Activated CD8-positive, alpha-beta memory T cell treated with anti-CD3 and anti-CD28 coated beads for 36 hours (primary cell): ENCODE data around the gene NOP10. TPM values are rescaled to one million over a fixed set of nuclear protein-coding genes. Genes with fewer than 3 reads are reported as not detected.
"Not testable (repeated sequence)": the region's sequence is repeated elsewhere in the genome, so short reads cannot be mapped to it uniquely, and the experiment has no call there.

Experiments used
- CTCF ChIA-PET: fragments of 350-600 bp; sonication (Branson Sonifier 250); formaldehyde crosslinking; loops from one replicate; lab custom pipeline; 2021; ENCODE audit warnings: antibody characterized with exemption; lab: Charles Lee
- POLR2A ChIA-PET: fragments of 350-600 bp; sonication (Branson Sonifier 250); formaldehyde crosslinking; loops from one replicate; lab custom pipeline; 2021; ENCODE audit warnings: antibody characterized with exemption; lab: Charles Lee
- total RNA-seq, 2 experiments: library from RNA; stranded (reverse); gene quantifications; one replicate each; pipeline ENCODE4 v1.2.3, GENCODE V29; 2021

The NOP10 gene
- total RNA-seq, 2 experiments from 2014 or later, result 311 to 328 TPM

DNA sequence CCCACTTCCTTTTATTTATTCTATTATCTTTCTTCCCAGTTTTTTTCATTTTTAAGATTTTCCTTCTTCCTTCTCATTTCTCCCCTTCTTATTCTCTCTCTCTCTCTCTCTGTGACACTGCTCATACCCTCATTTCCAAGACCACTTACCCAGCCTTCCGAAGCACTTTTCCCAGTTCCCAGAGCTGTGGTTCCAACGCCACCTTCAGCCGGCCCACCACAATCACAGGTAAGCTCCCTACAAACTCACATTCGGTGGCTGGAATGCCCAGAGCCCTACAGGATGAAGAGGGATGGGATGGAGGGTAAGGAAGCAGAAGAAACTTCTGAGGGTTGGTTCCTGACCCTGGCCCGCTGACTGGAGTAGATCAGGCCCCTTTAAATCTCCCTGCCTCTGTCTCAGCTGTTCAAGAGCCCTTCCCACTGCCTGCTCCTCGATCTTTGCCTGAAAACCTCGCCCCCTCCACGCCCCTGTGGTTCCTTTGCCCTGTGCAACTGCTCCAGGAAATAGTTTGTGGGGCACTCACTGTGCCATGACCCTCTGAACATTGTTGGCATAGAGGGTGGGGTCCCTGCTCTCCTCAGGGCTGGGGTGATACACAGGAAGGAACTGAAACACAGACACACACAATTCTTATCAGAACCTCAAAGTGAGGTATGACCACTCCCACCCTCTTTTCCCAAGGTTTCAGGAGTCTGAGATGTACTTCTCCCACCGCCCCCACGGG lies 19.3 kb upstream of the NOP10 start:
- CTCF ChIA-PET, result no interaction called here

DNA sequence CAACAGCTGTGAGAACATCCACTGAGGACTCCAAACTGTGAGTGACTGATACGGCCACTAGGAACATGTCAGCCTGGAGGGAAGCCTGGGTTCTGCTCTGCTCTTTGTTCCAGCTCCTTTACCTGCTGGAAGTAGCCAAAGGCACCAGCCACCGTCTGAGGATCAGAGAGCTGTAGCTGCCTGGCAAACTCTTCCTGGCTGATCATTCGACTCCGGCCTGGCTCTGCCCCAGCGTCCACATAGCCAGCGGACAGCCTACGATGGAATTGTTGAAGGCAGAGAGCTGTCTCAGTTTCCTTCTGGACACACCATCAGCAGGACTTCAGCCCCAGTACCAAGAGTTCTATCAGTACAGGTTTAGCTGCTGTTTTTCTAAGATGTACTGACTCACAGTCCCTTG lies 18.3 kb upstream of the NOP10 start:
- CTCF ChIA-PET, result interaction anchor here (0.5 to 1.3 kb wide), 3 partner anchors 13 to 1740 kb away, joined by 3 read pairs; partner anchors contain the start of genes NOP10 and NUTM1
- POLR2A ChIA-PET, result no interaction called here

More for the DNA sequence above, 19.3 kb upstream of the NOP10 start:
- POLR2A ChIA-PET, result no interaction called here

DNA sequence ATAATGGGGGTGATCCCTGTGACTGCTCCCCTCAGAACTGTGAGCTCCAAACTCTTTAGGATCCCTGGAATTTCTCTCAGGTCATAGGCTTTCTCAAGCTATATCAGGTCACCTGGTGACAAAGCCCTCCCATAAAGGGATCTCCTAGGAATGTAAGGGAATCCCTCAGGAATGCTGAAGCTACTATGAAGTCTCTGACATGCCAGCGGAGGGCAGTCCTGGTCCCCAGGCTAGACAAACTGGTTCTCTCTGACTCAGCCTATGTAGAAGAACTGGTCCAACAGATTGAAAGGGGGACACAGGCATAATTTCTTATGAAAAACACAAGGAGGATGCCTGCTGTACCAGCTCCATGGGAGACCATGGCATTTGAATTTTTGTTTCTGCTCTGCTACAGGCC lies 17.4 kb upstream of the NOP10 start:
- ChIA-PET CTCF (interaction anchor here (1.1 to 1.3 kb wide), 2 partner anchors 14 to 17 kb away, joined by 3 read pairs; partner anchors contain the start of genes NOP10 and NUTM1), POLR2A (no interaction called here)

DNA sequence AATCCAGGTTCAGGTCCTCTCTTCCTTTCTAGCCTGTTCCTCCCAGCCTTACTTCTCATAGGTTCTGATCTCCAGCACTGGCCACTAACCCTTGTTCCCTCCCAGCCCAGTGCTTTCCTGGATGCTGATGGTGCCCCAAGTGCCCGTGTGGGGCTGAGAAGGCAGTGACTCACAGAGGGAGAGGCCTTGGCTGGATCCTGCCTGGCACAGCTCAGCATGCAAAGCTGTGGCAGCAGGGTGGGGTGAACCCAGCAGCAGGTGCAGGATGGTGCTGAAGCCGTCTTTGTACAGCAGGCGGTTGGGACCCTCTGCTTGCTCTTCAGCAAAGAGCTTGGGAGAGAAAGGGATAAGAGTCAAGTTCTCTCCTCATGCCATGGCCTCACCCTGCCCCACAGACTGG lies 16.5 kb upstream of the NOP10 start:
- ChIA-PET POLR2A (no interaction called here), CTCF (no interaction called here)

DNA sequence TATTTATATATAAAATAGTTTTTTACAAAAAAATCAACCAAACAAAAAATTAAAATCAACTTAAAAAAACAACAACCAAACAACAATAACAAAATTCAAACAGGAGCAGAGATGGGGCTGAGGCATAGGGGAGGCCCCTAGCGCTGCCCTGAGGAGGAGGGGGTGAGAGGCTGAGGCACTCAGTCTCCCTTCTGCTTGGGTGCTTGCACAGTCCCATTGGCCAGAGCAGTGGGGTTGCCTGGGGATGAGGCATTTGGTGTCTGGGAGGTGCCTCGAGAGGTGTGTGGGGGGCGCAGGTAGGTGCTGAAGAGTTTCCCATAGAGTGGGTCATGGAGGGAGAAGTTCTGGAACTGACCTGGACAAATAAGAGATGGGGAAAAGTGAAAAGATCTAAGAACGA lies 16.0 kb upstream of the NOP10 start:
- ChIA-PET CTCF (interaction anchor here (1.5 kb wide), 2 partner anchors 9 to 15 kb away, joined by 3 to 9 read pairs; partner anchors contain the start of gene LPCAT4), POLR2A (no interaction called here)

DNA sequence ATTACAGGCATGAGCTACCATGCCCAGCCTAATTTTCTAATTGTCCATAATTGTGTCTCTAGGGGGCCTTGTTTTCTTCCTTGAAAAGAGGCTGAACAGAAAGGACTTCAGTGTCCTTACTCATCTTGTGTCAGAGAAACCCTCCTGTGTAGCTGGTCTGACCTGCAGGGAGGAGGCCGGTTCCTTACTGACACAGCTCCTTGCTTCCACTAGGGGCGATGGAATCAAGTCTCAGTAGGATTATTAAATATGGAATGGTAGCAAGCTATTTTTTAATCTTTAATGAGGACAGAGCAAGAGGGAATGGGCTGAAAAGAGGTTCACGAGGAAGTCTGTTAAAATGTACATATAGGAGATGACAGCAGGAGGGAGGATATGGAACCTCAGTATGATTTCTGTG lies 15.4 kb upstream of the NOP10 start:
- CTCF ChIA-PET, result interaction anchor here (0.6 to 1.5 kb wide), 4 partner anchors 8 to 148 kb away, joined by 3 to 9 read pairs (median 3); partner anchors contain the start of genes KATNBL1 and LPCAT4
- POLR2A ChIA-PET, result interaction anchor here (0.7 kb wide), 1 partner anchor 128 kb away, joined by 3 read pairs; no protein-coding TSS in a partner anchor

DNA sequence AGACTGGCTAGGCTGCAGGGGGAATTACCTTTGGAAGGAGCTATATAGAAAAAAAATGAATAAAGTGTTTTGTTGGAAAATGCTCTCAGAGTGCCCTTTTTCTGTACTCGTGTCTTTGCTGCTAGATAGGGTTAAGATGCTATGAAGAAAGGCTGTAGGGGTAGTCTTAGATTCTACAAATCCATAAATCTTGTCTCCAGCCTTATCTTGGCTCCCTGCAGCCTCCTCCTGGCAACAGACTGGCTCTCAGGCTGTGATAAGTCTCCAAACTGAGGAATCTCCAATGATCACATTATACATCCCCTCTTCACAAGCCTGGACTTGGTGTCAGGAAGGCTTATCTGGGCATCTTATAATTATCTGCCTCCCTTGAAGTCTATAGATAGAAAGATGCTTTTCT lies 14.7 kb upstream of the NOP10 start:
- ChIA-PET CTCF (interaction anchor here (0.6 to 1.5 kb wide), 4 partner anchors 9 to 80 kb away, joined by 3 to 9 read pairs (median 3); partner anchors contain the start of gene LPCAT4), POLR2A (no interaction called here)

DNA sequence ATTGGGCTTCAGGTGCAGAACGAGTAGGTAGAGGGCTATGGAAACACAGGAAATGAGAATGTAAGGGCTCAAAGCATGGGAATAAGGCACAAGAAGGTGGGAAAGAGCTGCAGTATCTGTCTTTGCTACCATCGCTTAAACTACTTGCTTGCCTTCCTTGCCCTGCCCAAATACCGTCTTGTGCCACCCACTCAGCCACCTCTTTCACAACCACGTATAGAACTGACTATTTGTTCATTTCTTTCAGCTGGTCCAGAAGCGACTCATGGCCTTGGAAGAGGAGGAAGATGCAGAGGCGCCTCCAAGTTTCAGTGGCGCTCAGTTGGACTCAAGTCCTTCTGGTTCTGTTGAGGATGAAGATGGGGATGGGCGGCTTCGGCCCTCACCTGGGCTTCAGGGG lies 12.3 kb upstream of the NOP10 start:
- CTCF ChIA-PET, result interaction anchor here (1.5 to 2.2 kb wide), 2 partner anchors 12 kb away, joined by 3 to 7 read pairs; partner anchors contain the start of genes LPCAT4, NOP10 and NUTM1
- POLR2A ChIA-PET, result no interaction called here

DNA sequence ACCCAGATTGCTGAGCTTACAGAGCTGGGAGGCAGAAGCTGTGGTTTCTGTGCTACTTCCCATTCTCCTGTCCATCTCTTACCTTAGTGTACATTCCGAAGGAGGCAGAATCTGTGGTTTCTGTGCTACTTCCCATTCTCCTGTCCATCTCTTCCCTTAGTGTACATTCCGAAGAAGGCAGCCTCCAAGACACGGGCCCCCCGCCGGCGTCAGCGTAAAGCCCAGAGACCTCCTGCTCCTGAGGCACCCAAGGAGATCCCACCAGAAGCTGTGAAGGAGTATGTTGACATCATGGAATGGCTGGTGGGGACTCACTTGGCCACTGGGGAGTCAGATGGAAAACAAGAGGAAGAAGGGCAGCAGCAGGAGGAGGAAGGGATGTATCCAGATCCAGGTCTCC lies 11.3 kb upstream of the NOP10 start:
- POLR2A ChIA-PET, result no interaction called here
- CTCF ChIA-PET, result interaction anchor here (0.9 kb wide), 1 partner anchor 13 kb away, joined by 5 read pairs; no protein-coding TSS in a partner anchor

DNA sequence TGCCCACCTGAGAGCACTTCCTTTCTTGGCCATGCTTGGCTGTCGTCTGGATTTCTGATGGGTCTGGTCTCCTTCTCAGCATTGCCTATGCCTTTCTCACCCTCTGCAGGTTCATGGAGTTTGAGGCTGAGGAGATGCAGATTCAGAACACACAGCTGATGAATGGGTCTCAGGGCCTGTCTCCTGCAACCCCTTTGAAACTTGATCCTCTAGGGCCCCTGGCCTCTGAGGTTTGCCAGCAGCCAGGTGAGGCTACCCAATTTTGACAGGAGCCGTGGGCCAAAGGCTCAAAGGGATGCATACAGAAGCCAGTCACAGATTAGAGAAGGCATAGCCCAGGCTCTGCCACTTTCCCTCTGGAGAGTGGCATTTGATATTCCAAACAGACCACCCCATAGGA lies 10.7 kb upstream of the NOP10 start:
- ChIA-PET POLR2A (no interaction called here), CTCF (no interaction called here)

DNA sequence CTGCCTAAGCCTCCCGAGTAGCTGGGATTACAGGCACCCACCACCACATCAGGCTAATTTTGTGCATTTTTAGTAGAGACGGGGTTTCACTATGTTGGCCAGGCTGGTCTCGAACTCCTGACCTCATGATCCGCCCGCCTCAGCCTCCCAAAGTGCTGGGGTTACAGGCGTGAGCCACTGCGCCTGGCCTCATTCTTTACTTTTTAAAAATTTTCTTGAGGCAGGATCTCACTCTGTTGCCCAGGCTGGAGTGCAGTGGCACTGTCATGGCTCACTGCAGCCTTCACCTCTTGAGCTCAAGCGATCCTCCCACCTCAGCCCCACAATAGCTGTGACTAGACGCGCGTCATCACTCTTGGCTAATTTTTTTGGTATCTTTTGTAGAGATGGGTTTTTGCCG lies 10.1 kb upstream of the NOP10 start:
- CTCF ChIA-PET, POLR2A ChIA-PET: not testable (repeated sequence)

DNA sequence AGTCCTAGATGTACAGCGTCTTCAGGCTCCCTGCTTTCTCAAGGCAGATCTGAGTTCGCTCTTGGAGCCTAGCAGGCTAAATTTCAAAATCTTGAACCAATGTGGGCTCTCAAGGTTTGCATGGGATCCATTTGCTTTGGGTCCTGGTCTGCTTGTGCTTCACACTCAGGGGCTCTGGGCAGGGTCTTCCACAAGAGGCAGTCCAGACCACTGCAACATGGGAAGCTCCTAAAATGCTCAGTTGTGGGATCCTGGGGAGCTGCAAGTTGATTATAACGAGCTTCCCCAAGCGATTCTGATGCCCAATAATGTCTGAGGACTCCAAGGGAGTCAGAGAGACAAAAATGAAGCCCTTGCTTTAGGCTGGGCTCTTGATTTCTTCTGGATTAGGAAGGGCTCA lies 6.8 kb upstream of the NOP10 start:
- CTCF ChIA-PET, result no interaction called here
- POLR2A ChIA-PET, result no interaction called here

DNA sequence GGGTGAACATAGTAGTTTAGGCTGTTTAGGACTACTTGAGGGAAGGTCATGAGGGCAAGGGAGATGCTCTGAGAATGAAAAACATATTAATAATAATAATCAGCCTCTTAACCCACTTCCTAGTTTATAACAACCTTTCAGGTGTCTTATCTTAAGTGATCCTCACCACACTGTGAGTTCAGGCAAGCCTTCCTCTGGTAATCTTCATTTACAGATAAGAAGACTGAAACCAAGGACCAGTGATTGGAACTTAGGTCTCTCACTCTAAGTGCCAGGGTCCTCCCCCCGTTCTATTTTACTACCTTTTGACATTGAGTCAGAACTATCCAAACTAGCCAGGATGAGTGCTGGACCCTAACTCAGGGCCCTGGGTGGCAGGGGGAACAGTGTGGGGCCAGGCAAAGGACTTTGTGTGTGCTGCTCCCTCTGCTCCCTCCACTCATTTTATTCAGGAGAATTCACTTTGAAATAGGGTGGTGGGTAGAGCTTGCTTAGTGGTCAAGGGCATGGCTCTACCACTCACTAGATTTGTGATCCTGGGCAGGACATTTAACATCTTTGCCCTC lies 5.9 kb upstream of the NOP10 start:
- POLR2A ChIA-PET, result no interaction called here
- CTCF ChIA-PET, result no interaction called here

DNA sequence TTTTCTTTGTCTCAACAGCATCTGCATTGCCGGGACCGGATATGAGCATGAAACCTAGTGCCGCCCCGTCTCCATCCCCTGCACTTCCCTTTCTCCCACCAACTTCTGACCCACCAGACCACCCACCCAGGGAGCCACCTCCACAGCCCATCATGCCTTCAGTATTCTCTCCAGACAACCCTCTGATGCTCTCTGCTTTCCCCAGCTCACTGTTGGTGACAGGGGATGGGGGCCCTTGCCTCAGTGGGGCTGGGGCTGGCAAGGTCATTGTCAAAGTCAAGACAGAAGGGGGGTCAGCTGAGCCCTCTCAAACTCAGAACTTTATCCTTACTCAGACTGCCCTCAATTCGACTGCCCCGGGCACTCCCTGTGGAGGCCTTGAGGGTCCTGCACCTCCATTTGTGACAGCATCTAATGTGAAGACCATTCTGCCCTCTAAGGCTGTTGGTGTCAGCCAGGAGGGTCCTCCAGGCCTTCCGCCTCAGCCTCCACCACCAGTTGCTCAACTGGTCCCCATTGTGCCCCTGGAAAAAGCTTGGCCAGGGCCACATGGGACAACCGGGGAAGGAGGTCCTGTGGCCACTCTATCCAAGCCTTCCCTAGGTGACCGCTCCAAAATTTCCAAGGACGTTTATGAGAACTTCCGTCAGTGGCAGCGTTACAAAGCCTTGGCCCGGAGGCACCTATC lies 5.2 kb upstream of the NOP10 start:
- CTCF ChIA-PET, result no interaction called here
- POLR2A ChIA-PET, result no interaction called here

DNA sequence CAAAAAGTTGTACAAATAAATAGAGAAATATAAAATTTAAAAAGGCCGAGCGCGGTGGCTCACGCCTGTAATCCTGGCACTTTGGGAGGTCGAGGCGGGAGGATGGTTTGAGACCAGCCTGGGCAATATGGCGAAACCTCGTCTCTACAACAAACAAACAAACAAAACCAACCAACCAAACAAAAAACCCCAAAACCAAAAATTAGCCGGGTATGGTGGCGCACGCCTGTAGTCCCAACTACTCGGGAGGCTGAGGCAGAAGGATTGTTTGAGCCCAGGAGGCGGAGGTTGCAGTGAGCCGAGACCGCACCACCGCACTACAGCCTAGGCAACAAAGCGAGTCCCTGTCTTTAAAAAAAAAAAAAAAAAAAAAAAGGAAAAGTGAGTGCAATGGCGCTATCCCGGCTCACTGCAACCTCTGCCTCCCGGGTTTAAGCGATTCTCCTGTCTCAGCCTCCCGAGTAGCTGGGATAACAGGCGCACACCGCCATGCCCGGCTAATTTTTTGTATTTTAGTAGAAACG lies 661 bp downstream of the NOP10 start:
- CTCF ChIA-PET, result interaction anchor here (1.0 to 2.4 kb wide), 4 partner anchors 8 to 132 kb away, joined by 3 to 23 read pairs (median 5); partner anchors contain the start of genes KATNBL1 and LPCAT4
- POLR2A ChIA-PET, result interaction anchor here (0.6 to 1.5 kb wide), 3 partner anchors 8 to 503 kb away, joined by 4 read pairs; no protein-coding TSS in a partner anchor

DNA sequence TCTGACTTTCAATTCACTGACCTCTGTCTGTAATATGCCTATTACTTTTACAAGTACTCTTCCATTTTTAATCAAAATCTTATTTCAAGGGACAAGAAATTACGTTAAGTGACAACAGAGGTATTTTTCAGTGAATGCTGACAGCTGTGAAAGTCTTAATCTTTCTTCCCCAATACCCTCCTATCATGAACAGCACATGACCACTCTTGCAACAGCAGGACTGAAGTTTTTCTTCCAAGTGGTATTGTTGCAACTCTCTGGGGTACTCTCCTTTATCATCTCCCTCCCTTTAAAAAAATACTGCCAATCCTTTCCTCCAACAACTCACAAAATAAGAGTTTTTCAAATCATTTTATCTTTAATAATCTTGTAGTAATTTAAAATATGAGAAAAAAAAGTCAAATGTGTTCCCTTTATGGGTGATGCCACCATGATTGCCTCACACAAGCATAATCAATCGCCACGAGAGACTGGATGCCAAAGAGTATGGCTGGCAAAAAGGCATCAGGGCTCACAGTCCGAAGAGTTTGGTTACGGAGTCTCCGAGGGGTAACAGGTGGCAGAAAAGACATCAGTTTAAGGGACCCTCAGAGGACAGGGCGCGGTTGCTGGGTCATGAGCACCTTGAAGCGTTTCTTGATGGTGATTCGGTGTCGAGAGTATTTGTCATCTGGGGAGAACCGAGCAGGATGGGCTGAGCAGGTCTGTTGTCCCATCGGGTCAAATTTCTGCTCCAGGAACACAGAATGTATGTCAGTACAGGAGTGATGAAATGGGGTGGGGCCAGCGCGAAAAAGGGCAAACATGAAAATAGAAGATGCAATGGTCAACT lies 1.3 kb downstream of the NOP10 start:
- ChIA-PET POLR2A (no interaction called here), CTCF (no interaction called here)

DNA sequence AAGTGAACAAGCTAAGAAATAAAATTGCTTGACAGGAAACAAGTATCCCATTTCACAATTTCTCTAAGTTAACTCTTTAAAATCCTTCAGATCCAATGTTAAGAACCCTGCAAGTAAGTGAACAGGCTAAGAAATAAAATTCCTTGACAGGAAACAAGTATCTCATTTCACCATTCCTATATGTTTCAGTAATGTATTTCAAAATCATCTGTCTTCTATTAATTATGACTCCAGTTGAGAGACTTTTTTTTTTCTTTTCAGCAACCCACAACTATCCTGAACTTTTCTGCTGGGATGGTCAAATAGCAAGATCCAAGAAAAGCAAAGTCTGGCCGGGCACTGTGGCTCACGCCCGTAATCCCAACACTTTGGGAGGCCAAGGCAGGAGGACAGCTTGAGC lies 3.0 kb downstream of the NOP10 start:
- ChIA-PET POLR2A (interaction anchor here (3.0 kb wide), 1 partner anchor 28 kb away, joined by 15 read pairs; the partner anchor contains the start of gene LPCAT4), CTCF (interaction anchor here (1.4 kb wide), 1 partner anchor 28 kb away, joined by 5 read pairs; the partner anchor contains the start of gene LPCAT4)

DNA sequence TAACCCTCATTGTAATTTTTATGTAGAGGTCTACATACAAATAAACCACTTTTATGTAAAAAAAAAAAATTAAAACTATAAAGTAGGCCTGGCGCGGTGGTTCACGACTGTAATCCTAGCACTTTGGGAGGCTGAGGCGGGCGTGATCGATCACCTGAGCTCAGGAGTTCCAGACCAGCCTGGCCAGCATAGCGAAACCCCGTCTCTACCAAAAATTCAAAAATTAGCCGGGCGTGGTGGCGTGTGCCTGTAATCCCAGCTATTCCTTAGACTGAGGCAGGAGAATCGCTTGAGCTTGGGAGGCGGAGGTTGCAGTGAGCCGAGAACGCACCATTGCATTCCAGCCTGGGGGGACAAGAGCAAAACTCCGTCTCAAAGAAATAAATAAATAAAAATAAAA lies 4.6 kb downstream of the NOP10 start:
- ChIA-PET CTCF (interaction anchor here (1.2 to 2.3 kb wide), 4 partner anchors 11 to 97 kb away, joined by 3 to 5 read pairs (median 4); partner anchors contain the start of gene LPCAT4), POLR2A (interaction anchor here (0.9 to 3.0 kb wide), 2 partner anchors 9 to 29 kb away, joined by 3 to 15 read pairs; partner anchors contain the start of gene LPCAT4)
